Fibroblast of skin of left quadriceps (primary cell): ENCODE data around the gene RGS1.

Experiments
- DNase-seq, 2 experiments: peaks; one replicate each; pipeline ENCODE4 v3.0.0-alpha.2; 2013; ENCODE audit warnings: low read depth in 2 of 2

Gene RGS1

DNA sequence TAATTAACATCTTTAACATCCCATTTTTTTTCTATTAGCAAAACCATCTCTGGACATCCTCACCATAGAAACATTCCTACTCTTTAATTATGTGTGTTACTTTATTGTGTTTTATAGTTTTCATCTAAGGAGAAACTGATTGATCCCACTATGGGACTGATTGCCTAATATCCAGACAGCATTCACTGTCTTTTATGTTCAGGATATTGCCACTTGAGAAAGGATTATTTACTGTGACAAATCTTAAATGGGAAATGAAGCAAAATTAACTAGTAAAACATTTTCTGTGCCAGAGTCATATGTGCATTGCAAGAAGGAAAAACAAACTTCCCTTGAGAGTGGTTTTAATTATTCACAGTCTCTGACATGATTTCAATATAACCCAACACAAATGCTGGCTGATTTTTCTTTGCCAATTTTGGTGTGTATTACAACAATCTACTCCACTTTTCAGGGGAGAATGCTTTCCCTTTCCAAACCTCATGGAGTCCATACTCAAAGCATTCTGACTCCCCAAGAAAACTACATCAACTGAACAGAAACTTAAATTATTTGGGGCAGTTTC is 44.6 kb downstream of the RGS1 start:
- no peak for DNase-seq

DNA sequence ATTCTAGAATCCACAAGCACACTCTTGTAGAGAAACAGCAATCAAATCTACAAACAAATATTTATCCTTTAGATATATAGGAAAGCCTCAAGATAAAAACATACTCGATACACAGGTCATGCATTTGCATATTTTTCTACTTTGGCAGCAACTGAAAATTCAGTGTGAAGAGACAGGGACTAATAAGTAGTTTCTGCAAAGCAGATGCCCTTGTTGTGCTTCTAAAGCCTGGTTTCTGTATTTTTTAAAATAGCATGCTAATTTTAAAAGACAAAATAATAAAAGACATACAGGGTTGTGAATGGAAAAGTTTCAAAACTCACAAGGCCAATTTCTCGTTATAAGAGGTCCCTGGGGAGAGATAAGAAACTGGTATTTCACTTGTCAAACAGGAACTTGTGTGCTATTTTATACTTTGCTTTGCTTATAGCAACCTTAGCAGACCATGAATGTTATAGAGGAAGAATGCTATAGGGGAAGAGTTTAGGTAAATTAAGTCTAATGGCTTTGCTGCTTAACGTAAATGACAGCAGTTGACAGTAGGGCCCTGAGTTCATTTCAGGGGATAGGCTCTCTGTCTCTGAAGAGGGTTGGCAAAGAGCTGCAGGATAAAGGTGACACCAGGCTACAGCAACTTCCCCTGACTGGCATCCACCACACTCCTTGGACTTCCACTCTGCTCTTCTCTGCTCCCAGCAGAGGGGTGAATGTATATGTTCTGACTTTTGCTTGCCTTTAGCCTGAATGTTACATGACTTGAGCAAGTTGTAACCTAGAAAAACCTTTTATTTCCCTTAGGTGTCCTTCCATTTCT is 51.0 kb downstream of the RGS1 start:
- DNase-seq, result no peak

GRCh38 chr1:192627901-192628300 is 52.3 kb downstream of the RGS1 start:
- no peak for DNase-seq

DNA sequence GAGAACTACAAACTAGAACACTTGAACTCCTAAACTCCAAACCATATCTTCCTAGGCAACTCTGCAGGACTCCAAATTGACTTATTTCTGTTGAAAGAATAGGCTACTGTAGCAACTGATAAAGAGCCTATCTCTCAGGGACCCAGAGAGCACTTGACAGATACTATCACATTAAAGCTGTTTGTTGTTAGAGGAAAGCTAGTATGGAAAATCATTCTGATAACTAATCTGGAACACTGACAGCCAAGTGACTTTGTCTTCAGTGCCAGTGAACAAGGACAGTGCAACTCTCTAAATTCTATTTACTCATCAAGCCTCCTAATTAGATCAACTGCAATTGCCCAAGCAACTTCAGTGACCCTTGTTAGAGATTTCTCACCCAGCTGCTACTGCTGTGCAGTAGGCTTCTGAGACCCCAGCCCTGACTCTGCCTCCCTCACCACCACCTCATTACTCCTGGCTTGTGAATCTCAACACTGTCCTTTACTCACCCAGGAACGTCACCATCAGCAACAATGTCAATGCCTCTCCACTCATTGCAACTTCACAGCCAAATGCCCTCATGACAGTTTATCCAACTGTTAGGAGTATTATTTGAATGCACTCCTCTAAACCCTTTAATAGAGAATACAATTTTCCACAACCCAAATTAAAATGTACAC is 53.0 kb downstream of the RGS1 start:
- no peak for DNase-seq

DNA sequence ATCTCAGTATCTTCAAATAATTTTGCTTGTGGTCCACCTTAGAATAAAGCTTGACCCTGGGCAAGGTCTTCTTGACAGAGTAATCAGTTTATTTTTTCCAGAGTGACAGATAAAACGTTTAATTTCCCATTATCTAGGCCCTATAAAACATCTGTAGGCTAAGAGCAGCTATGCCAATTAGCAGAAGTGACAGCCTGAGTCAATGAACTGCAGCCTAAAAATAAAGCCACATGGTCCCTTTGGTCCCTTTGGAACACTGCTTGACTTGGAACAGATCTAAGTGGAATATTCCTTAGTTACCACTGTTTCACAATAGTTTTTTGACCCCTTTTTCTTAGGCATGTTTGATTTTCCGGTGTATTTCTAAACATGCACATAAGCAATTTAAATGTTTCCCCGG is 54.0 kb downstream of the RGS1 start:
- no peak for DNase-seq
